GM19238 (cell line): Measurements from ENCODE around the gene ZBTB39.
"Not testable (repeated sequence)": the region's sequence is repeated elsewhere in the genome, so short reads cannot be mapped to it uniquely, and the experiment has no call there.

Experiments used
- DNase-seq: peaks from one replicate; pipeline ENCODE4 v3.0.0; 2011; ENCODE audit warnings: low spot score; ENCODE audit not compliant: insufficient read length

Gene ZBTB39

DNA sequence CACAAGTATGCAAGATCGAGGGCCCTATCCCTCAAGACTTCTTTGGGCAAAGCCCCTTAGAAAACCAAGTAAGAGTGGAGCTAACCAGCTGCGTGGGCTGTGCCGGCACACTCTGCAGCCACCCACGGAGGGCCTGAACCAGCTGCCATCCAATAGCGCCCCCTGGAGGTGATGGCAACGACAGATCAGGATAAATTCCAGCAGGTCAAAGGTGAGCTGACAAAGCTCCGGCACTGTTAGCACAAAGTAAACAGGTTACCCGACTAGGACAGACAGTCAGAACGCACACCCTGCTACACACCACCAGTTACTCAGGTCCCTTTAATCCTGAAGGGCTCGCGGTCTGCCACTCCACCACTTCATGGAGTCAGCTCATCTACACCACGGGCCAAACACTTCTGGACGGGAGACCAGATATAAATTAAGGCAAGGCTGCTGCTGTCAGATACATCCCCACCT lies 4.9 kb downstream of the ZBTB39 start:
- DNase-seq, result peak; percentile 55

DNA sequence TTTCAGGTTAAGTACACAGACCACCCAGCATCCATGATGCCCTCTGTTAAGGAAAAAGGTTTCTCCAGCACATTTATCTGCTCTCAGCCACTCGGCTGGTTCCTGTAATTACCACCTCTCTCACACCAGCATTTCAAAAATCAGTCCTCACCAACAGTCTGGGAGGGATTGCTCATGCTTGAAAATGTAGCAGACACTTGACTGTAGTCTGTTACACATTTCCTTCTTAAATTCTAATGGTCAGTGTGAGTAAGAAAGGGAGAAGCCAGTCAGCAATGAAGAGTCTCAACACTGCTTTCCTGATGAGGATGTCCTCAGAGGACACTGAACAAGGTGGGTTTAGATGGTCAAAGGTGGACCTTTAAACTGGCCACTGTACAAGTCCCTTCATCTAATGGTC lies 6.0 kb downstream of the ZBTB39 start:
- no peak for DNase-seq

DNA sequence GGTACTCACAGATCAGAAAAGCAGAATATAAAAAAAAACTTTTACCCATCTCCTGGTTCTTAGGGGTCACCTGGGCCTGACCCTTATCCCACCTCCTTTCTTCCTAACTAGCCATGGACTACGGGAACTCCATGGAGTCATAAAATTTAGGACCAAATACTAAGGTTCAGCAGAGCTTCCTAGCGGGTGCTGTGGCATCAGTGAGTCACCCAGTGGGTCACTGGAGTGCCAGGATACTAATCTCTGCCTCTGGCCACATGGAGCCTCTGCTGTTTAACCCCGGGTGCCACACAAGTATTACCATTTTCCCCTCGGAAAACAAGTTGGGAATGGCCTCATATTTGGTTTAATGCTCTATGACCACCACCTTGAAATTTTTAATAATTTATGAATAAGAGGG lies 6.9 kb downstream of the ZBTB39 start:
- no peak for DNase-seq

DNA sequence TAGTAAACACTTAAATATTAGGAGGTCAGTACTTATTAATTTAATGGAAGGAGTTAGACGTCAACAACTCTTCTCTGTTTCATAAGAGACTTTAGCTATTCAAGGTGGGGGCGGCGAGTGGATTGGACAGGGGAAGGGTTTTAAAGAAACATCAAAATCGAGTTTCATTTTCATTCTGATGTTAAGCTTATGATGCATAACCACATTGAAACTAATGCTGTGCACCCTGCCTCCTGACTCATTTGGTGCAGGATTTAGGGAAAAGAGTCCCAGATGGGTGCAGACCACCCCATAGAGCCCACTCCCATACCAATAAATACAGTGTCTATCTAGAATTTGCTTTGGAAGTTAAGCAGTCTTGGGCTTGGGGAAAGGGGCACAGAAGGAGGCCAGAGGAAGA lies 7.4 kb downstream of the ZBTB39 start:
- peak; percentile 76 for DNase-seq

DNA sequence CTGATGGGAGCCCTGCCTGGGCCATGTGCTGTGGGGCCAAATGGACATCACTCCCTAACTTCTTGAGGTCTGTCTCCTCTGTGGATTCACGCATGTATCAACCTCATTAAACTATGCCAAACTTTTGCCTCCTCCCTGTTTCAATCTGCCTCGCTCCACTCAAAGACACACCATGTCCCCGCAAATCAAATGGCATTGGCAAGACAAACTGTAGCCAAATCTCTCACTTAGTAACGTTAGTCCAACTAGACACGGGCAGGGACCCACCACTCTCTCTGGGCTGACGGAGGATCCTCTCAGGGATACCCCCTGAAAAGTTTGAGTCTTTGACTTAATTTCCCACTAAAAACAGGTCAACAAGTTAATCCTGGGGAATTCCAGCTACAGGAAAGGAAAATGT lies 8.0 kb downstream of the ZBTB39 start:
- no peak for DNase-seq

DNA sequence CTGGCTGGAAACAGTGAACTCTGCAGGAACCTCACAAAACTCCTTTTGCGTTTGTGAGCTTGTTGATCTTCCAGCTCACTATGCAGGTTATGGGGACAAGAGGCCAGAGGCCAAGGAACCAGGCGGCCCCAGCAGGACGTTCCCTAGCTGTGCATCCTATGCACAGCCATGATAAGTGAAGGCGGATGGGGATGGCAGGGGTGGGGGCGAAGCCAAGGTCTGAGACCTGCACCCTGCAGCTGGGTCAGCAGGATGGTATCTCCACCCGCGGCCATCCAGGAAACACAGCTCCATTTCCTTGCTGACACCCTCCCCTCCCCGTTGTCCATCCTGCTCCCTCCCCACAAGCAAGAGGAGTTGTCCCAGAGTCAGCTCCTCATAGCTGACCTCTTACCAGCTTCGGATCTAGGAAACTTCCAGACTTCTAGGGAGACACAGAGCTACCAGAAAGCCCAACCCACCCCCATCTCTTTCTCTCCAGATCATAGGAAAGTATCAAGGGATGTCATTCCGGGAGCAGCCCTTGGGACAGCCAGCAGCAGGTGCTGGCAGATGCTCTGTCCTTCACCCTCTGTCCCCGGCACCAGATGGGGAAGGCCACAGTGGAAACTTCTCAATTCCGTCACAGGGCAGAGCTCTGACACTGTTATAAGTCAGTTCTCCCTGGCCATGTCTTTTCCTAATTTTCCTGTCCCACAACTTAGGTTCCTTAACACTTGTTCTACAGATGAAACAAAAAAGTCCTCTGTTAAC lies 9.4 kb downstream of the ZBTB39 start:
- DNase-seq, result no peak

DNA sequence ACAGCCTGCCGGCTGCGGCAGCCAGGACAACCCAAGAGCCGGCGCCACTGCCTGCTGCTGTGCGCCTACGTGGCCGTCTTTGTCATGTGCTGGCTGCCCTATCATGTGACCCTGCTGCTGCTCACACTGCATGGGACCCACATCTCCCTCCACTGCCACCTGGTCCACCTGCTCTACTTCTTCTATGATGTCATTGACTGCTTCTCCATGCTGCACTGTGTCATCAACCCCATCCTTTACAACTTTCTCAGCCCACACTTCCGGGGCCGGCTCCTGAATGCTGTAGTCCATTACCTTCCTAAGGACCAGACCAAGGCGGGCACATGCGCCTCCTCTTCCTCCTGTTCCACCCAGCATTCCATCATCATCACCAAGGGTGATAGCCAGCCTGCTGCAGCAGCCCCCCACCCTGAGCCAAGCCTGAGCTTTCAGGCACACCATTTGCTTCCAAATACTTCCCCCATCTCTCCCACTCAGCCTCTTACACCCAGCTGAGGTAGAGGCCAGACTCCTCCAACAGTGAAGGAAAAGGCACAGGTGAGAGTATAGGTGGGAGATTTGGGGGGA lies 10.3 kb downstream of the ZBTB39 start:
- no peak for DNase-seq

DNA sequence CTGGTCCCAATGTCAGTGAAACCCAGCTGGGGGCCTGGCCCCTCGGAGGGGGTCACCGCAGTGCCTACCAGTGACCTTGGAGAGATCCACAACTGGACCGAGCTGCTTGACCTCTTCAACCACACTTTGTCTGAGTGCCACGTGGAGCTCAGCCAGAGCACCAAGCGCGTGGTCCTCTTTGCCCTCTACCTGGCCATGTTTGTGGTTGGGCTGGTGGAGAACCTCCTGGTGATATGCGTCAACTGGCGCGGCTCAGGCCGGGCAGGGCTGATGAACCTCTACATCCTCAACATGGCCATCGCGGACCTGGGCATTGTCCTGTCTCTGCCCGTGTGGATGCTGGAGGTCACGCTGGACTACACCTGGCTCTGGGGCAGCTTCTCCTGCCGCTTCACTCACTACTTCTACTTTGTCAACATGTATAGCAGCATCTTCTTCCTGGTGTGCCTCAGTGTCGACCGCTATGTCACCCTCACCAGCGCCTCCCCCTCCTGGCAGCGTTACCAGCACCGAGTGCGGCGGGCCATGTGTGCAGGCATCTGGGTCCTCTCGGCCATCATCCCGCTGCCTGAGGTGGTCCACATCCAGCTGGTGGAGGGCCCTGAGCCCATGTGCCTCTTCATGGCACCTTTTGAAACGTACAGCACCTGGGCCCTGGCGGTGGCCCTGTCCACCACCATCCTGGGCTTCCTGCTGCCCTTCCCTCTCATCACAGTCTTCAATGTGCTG lies 11.0 kb downstream of the ZBTB39 start:
- no peak for DNase-seq

DNA sequence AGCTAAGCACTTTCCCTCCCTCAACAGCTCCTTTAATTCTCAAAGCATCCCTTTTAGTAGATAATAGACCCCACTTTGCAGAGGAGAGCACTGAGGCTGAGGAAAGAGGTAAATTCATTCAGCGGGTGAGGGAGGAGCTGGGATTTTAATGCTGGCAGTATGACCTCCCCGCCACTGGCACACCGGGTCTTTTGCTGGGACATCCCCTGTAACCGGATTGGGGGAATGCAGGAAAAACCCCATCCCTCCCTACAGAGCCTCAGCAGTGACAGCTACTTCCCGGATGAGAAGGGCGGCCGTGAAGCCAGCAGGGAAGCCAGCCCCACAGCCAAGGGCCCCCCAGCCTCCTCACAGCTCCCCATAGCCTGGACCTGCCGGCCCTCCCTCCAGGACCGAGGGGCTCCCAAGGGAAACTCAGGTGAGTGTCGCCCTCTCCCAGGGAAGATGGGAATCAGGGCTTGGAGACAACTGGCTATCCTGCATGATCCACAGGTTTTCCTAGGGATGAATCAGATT lies 12.1 kb downstream of the ZBTB39 start:
- DNase-seq, result no peak

DNA sequence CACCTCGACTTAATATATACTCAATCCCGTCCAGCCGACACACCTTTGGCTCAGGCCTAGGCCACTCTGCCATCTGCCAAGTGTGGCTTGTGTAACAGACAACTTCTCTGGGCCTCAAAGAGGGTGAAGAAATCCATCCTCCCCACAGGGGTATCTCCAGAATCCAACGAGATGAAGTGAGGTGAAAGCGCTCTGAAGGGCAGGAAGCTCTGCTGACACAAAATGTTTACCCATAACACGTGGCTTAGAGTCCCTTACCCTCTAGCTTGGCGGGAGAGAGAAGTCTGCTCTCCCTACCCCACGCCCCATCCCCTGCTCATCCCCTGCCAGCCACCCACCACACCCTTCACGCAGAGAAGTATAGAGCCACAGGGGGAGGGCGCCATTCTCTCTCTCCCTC lies 13.0 kb downstream of the ZBTB39 start:
- no peak for DNase-seq

DNA sequence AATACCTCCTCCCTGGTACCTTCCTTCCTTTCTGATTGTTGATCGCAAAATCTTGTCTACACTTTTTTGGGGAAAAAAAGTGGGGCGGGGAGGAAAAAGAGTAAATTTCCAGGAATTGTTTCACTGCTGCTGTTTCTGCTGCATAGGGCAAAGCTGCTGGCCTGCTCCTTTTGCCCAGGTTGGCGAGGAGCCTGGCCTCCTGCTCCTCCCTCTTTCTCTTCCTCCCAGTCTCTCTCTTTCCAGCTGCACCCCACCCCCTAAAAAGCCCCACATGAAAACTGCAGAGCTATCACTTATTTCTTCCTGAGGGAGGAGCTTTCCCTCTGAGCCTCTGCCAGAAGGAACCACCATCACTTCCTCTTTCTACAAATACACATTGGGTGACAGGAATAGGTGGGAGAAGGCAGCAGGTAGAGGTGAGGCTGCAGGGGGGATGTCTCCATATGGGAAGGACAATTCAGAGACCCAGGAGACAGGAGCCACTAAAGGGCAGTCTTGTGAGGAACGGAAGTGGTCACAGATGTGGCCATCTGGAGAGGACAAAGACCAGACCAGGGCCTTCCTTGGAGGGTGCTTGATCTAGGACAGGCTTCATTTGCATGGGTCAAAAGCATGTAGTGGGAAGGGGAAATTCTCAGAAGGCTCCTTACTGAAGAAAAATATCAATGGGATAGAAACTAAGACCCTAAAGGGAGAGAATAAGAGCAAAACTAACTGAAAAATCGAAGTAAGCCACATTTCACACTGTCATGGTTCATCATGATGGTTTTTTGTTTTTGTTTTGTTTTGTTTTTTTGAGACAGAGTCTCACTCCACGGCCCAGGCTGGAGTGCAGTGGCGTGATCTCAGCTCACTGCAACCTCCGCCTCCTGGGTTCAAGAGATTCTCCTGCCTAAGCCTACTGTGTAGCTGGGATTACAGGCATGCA lies 14.8 kb downstream of the ZBTB39 start:
- no peak for DNase-seq

DNA sequence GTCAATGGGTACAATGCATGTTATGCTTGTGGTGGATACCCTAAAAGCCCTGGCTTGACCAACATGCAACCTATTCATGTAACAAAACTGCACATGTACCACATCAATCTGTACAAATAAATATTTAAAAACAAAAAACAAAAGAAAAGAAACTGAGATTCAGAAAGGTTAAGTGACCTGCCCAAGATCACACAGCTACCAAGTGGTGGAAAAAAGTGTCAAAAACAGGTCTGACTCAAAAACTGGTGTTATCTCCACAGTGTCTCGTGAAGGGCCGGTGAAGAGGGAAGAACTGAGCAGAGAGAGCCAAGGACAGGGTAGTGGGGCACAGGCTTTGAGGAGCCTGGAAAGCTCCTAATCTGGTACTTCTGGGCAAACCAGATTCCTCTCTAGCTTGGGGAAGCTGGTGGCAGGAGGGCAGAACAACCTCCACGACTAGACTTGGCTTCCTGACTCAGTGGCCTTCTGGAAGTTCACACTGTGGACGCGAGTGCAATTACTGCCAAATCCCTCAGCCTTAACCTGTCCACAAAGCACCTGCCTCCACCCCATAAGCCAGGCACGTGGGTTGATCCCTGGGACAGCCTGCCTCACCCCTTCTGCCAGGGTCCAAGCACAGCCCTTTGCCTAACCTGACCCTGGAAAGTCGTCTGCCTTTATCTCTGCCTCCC lies 15.6 kb downstream of the ZBTB39 start:
- DNase-seq, result no peak

DNA sequence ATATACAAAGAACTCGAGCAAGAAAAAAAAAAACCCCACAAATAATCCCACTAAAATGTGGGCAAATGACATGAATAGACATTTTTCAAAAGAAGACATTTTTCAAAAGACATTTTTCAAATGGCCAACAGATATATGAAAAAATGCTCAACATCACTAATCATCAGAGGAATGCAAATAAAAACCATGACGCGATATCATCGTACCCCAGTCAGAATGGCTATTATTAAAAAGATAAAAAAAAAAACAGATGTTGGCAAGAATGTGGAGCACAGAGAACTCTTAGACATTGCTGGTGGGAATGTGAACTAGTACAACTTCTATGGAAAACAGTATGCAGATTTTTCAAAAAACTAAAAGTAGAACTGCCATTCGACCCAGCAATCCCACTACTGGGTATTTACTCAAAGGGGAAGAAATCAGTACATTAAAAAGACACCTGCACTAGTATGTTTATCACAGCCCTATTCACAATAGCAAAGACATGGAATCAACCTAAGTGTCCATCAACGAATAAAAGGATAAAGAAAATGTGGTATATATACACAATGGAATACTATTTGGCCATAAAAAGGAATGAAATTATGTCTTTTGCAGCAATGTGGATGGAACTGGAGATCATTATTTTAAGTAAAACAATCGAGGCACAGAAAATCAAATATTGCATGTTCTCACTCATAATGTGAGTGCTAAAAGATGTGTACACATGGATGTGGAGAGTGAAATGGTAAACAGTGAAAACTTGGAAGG lies 16.3 kb downstream of the ZBTB39 start:
- no peak for DNase-seq

DNA sequence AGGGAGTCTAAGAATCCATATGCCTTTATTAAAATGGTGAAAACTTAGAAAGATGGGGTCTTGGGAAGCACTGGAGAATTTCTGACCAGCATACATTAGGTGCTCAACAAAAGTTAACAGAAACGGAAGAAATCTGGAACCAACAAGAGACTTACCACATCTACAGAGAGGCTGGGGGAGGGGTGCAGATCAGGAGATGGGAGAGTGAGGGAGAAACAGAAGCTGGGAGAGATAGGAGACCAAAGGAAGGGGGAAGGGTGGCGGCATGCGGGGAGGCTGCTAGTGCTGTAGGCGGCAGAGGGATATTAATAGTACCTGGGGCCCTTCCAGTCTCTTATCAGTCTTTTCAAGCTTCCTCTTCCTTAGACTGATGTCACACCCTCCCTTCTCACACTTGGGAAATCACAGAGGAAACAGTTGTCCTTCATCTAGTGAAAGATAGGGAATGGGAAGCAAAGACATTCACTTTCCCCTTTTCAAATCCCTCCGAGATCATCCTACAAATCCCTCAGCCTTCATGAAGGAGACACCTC lies 18.1 kb downstream of the ZBTB39 start:
- no peak for DNase-seq

DNA sequence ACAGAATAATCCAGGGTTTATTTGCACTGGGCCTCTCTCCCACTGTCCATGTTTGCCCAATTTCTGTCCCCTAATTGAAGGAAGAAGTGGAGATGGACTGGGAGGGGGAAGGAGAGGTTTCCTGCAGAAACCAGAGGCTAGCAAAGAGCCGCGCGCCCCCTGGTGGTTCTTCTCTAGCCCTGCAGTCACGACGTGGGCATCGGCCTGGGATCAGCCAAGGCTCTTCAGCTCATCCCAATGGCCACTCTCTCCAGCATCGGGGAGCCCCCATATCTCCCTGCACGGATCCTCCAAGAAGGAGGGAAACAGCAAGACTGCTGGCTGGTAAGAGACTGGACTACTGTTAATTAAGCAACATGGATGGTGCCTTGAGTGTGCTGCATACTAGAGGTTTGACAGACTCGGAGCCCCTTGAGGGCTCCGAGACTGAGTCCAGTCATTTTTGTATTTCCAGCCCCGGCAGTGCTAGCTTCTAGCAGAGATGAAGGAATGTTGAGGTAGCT lies 18.7 kb downstream of the ZBTB39 start:
- peak; percentile 69 for DNase-seq

DNA sequence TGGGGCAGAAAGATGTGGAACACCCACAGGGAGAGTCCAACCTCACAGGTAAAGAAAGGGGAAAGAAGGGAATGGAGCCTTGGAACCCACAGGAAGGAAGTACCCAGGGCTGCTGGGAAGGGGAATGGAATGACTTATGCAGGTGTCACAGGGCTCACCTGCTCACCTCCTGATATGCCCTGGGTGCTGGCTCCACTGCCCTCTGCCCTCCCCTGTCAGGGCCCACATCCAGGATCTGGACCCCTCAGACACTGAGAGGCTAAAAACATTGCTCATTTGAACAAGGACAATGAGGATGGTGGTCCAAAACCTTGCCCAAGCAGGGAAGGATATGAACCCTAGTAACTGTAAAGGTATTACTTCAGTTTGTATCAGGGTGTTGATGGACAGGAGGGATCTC lies 19.3 kb downstream of the ZBTB39 start:
- no peak for DNase-seq

DNA sequence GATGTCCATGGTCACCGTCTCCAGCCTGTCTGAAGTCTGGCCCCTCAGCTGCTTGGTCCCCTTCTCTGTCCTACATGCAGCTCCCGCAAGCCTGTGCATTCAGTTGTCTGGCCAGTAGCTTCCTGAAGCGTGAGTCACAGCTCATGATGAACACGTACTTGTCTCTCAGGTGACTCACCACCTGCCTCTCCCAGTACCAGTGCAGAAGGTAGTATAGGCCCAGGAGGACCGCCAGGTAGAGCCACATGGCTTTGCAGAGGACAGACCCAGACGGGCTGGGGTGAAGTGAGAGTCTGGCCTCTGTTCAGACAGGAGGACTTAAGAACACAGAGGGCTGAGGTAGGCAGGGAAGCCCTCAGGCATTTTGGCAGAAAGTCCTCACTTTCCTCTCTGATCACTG lies 20.6 kb downstream of the ZBTB39 start:
- not testable (repeated sequence) for DNase-seq

DNA sequence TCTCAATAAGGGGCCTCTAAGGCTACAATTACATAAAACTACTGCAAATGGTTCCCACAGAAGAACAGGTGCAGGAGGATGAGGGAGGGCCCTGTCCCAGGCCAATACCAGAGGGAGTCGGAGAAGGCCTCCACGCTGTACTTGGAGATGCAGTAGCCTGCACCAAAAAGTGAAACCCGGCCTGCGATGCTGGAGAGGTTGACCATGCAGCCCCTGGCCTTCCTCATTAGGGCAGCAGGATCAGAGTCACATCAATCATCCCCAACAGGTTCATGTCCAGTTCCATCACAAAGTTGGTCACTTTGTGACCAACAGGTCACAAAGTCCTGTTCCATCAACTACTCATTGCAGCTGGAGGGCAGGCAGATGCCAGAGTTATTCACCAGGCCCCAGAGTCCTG lies 23.0 kb downstream of the ZBTB39 start:
- no peak for DNase-seq

DNA sequence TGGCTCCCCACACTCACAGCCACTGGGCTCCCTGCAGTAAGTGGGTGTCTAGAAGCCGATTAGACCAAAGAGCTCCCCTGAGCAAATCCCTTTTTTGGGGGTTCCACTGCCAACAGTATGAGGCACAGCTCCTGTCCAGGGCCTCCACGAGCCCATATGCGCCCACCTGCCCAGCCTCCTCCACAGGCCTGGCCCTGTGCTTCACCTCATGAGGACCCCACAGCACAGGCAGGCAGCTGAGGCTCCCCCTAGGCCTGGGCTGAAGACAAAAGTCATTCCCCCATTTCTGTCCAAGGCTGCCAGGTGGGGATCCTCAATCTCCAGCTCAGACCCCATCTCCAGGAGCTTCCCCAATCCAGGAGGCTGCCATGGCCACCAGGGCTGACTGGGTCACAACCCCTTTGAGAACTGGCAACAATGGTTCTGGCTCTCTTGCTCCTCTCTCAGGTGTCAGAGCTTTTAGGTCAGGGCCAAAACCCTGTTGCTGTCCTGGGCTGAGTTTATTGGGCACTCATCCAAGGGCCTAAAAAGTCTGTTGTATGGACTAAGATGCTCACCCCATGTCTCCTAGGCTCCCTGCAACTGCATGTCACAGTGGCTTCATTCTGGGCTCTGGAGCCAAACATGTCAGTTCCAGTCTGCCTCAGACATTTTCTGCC lies 23.6 kb downstream of the ZBTB39 start:
- not testable (repeated sequence) for DNase-seq
